ENCODE measurements around the gene ADD3.

ADD3 gene

GRCh38 chr10:110168601-110169481, 161.1 kb downstream of the ADD3 start:
- DNase-seq (no peak), ATAC-seq (peak; percentile 72)
- Mint-ChIP-seq H3K4me3 (peak overlapping the region; percentile 24 to 45), H3K4me1 (peaks cover 24% of the 10 kb centered on the region), H3K27ac (no peak overlapping the region), H3K9me3 (no peaks in the 10 kb centered on the region), H3K27me3 (peaks cover 99% of the 10 kb centered on the region)

GRCh38 chr10:110169586-110169985, 161.8 kb downstream of the ADD3 start:
- Mint-ChIP-seq H3K27ac (no peak overlapping the region), H3K9me3 (no peaks in the 10 kb centered on the region), H3K4me1 (peaks cover 24% of the 10 kb centered on the region), H3K4me3 (no peak overlapping the region), H3K27me3 (peaks cover 99% of the 10 kb centered on the region)
- DNase-seq, result no peak
- no peak for ATAC-seq

- Mint-ChIP-seq H3K9me3 (no peaks in the 10 kb centered on the region), H3K4me1 (peaks cover 24% of the 10 kb centered on the region), H3K4me3 (no peak overlapping the region), H3K27me3 (peaks cover 99% of the 10 kb centered on the region), H3K27ac (peak overlapping the region in 1 of 2 donors; percentile 23)
- no peak for ATAC-seq
- no peak for DNase-seq
Observed at GRCh38 chr10:110170142-110170971, 162.6 kb downstream of the ADD3 start.

- H3K9me3 Mint-ChIP-seq, result no peaks in the 10 kb centered on the region
- peaks cover 24% of the 10 kb centered on the region for H3K4me1 Mint-ChIP-seq
- no peak overlapping the region for H3K27ac Mint-ChIP-seq
- H3K4me3 Mint-ChIP-seq, result no peak overlapping the region
- ATAC-seq (no peak), DNase-seq (no peak)
- H3K27me3 Mint-ChIP-seq, result peaks cover 99% of the 10 kb centered on the region
Observed at GRCh38 chr10:110171032-110171431, 163.2 kb downstream of the ADD3 start.

GRCh38 chr10:110172155-110172554, 164.4 kb downstream of the ADD3 start:
- Mint-ChIP-seq H3K4me1 (peaks cover 29% of the 10 kb centered on the region), H3K27me3 (peaks cover 98% of the 10 kb centered on the region), H3K4me3 (no peak overlapping the region), H3K9me3 (no peaks in the 10 kb centered on the region), H3K27ac (no peak overlapping the region)
- DNase-seq, result no peak
- no peak for ATAC-seq

- peaks cover 99% of the 10 kb centered on the region for H3K27me3 Mint-ChIP-seq
- ATAC-seq (no peak), DNase-seq (no peak)
- H3K4me1 Mint-ChIP-seq, result peaks cover 14% of the 10 kb centered on the region
- H3K27ac Mint-ChIP-seq, result no peak overlapping the region
- H3K4me3 Mint-ChIP-seq, result no peak overlapping the region
- no peaks in the 10 kb centered on the region for H3K9me3 Mint-ChIP-seq
Observed at GRCh38 chr10:110174201-110174600, 166.4 kb downstream of the ADD3 start.

GRCh38 chr10:110174816-110175215, 167.0 kb downstream of the ADD3 start:
- DNase-seq, result no peak

GRCh38 chr10:110175406-110175805, 167.6 kb downstream of the ADD3 start:
- H3K4me3 Mint-ChIP-seq, result no peak overlapping the region
- no peak for ATAC-seq
- H3K9me3 Mint-ChIP-seq, result no peaks in the 10 kb centered on the region
- no peak for DNase-seq
- no peak overlapping the region for H3K27ac Mint-ChIP-seq
- H3K4me1 Mint-ChIP-seq, result peaks cover 6% of the 10 kb centered on the region
- H3K27me3 Mint-ChIP-seq, result peaks cover 94% of the 10 kb centered on the region

More at GRCh38 chr10:110174816-110175215, 167.0 kb downstream of the ADD3 start:
- Mint-ChIP-seq H3K4me1 (peaks cover 8% of the 10 kb centered on the region), H3K27me3 (peaks cover 99% of the 10 kb centered on the region), H3K4me3 (no peak overlapping the region), H3K27ac (no peak overlapping the region), H3K9me3 (no peaks in the 10 kb centered on the region)
- ATAC-seq, result no peak

GRCh38 chr10:110176141-110177030, 168.6 kb downstream of the ADD3 start:
- DNase-seq (no peak), ATAC-seq (no peak)
- peaks cover 84% of the 10 kb centered on the region for H3K27me3 Mint-ChIP-seq
- H3K27ac Mint-ChIP-seq, result no peak overlapping the region
- H3K9me3 Mint-ChIP-seq, result no peaks in the 10 kb centered on the region
- peaks cover 6% of the 10 kb centered on the region for H3K4me1 Mint-ChIP-seq
- no peak overlapping the region for H3K4me3 Mint-ChIP-seq

- H3K4me1 Mint-ChIP-seq, result peaks cover 6% of the 10 kb centered on the region
- DNase-seq (no peak), ATAC-seq (no peak)
- H3K9me3 Mint-ChIP-seq, result no peaks in the 10 kb centered on the region
- H3K27me3 Mint-ChIP-seq, result peaks cover 56% of the 10 kb centered on the region
- no peak overlapping the region for H3K27ac Mint-ChIP-seq
- no peak overlapping the region for H3K4me3 Mint-ChIP-seq
Observed at GRCh38 chr10:110179220-110179619, 171.4 kb downstream of the ADD3 start.

- H3K27me3 Mint-ChIP-seq, result peaks cover 42% of the 10 kb centered on the region
- H3K4me1 Mint-ChIP-seq, result peaks cover 2% of the 10 kb centered on the region
- H3K4me3 Mint-ChIP-seq, result no peak overlapping the region
- ATAC-seq, result no peak
- H3K9me3 Mint-ChIP-seq, result no peaks in the 10 kb centered on the region
- no peak for DNase-seq
- H3K27ac Mint-ChIP-seq, result no peak overlapping the region
Observed at GRCh38 chr10:110181451-110181850, 173.7 kb downstream of the ADD3 start.

- ATAC-seq (no peak), DNase-seq (no peak)
- Mint-ChIP-seq H3K27ac (no peak overlapping the region), H3K27me3 (peaks cover 37% of the 10 kb centered on the region), H3K4me1 (no peaks in the 10 kb centered on the region), H3K9me3 (no peaks in the 10 kb centered on the region), H3K4me3 (no peak overlapping the region)
Observed at GRCh38 chr10:110181911-110182310, 174.1 kb downstream of the ADD3 start.

- Mint-ChIP-seq H3K27ac (no peak overlapping the region), H3K4me1 (no peaks in the 10 kb centered on the region), H3K9me3 (no peaks in the 10 kb centered on the region), H3K4me3 (no peak overlapping the region), H3K27me3 (peaks cover 20% of the 10 kb centered on the region)
- DNase-seq (no peak), ATAC-seq (no peak)
Observed at GRCh38 chr10:110184398-110184797, 176.6 kb downstream of the ADD3 start.

All from stimulated activated naive CD8-positive, alpha-beta T cell treated with anti-CD3 and anti-CD28 coated beads, Interleukin-15, amount 100 ng/mL, for 72 hours (primary cell).